Neuronal stem cell (in vitro differentiated cells): Measurements from ENCODE around the gene PFKP.

Experiments
- DNase-seq: peaks from one replicate; pipeline ENCODE4 v3.0.0-alpha.2; 2013; ENCODE audit warnings: low spot score
- H2AFZ ChIP-seq: one replicate; pipeline ENCODE4 v1.6.1; 2013; ENCODE audit warnings: mild to moderate bottlenecking, low read length, inconsistent platforms
- H2AK5ac ChIP-seq: 2 replicates; pipeline ENCODE4 v1.6.1; 2013; ENCODE audit warnings: low read depth, mild to moderate bottlenecking, inconsistent platforms, low read length, moderate library complexity, mixed read lengths
- H2BK120ac ChIP-seq: 2 replicates; pipeline ENCODE4 v1.6.1; 2013; ENCODE audit warnings: low read depth, mild to moderate bottlenecking, inconsistent platforms, low read length, moderate library complexity, mixed read lengths
- H2BK12ac ChIP-seq: one replicate; pipeline ENCODE4 v1.6.1; 2013; ENCODE audit warnings: low read length, inconsistent platforms
- H2BK15ac ChIP-seq: 2 replicates; pipeline ENCODE4 v1.6.1; 2013; ENCODE audit warnings: mild to moderate bottlenecking, low read length, inconsistent platforms, mixed read lengths
- H2BK5ac ChIP-seq: one replicate; pipeline ENCODE4 v1.6.1; 2013; ENCODE audit warnings: inconsistent platforms, mild to moderate bottlenecking, low read length, moderate library complexity
- H3K14ac ChIP-seq: one replicate; pipeline ENCODE4 v1.6.1; 2013; ENCODE audit warnings: low read length, inconsistent platforms
- H3K18ac ChIP-seq: 2 replicates; pipeline ENCODE4 v1.6.1; 2013; ENCODE audit warnings: low read length, inconsistent platforms
- H3K23ac ChIP-seq: 2 replicates; pipeline ENCODE4 v1.6.1; 2013; ENCODE audit warnings: low read depth, mild to moderate bottlenecking, mixed read lengths, low read length, inconsistent platforms; ENCODE audit not compliant: poor library complexity
- H3K27ac ChIP-seq: replicated peaks from 3 replicates; pipeline ENCODE4 v1.5.1; 2013; ENCODE audit warnings: low read length, inconsistent platforms
- H3K27me3 ChIP-seq, 3 experiments: 2 replicates each; pipeline ENCODE4 v1.6.1; 2013; ENCODE audit warnings: low read length in 3 of 3, mild to moderate bottlenecking in 2 of 3, inconsistent platforms in 1 of 3, low read depth in 1 of 3, mixed read lengths in 1 of 3, moderate library complexity in 1 of 3; ENCODE audit not compliant: control insufficient read depth in 3 of 3, insufficient read depth in 3 of 3
- H3K36me3 ChIP-seq, 2 donors: replicated peaks in 1 of 2; 2 replicates each; pipeline ENCODE4 v1.6.1; 2013; ENCODE audit warnings: low read length in 2 of 2; ENCODE audit not compliant: control insufficient read depth in 2 of 2, insufficient read depth in 2 of 2
- H3K4ac ChIP-seq: 2 replicates; pipeline ENCODE4 v1.6.1; 2013; ENCODE audit warnings: inconsistent platforms, mild to moderate bottlenecking, low read length, moderate library complexity
- H3K4me1 ChIP-seq, 2 donors: 1 replicate in 1 of 2; 2 replicates in 1 of 2; pipeline ENCODE4 v1.6.1; 2013; ENCODE audit warnings: low read length in 2 of 2, low read depth in 1 of 2; ENCODE audit not compliant: control insufficient read depth in 2 of 2, insufficient read depth in 1 of 2
- H3K4me2 ChIP-seq: one replicate; pipeline ENCODE4 v1.6.1; 2013; ENCODE audit warnings: mild to moderate bottlenecking, low read length, inconsistent platforms; ENCODE audit not compliant: insufficient read depth, poor library complexity, severe bottlenecking
- H3K4me3 ChIP-seq, 2 donors: 2 replicates each; pipeline ENCODE4 v1.5.1; 2013; ENCODE audit warnings: low read length in 2 of 2, mild to moderate bottlenecking in 2 of 2, inconsistent platforms in 1 of 2, moderate library complexity in 1 of 2
- H3K79me1 ChIP-seq: one replicate; pipeline ENCODE4 v1.6.1; 2013; ENCODE audit warnings: low read depth, mild to moderate bottlenecking, inconsistent platforms, low read length, moderate library complexity
- H3K9ac ChIP-seq: one replicate; pipeline ENCODE4 v1.6.1; 2013; ENCODE audit warnings: mild to moderate bottlenecking, low read depth, low read length, inconsistent platforms; ENCODE audit not compliant: poor library complexity
- H3K9me3 ChIP-seq, 2 donors: replicated peaks in 1 of 2; 2 replicates each; pipeline versions ENCODE3 to v1.6.1; 2013; ENCODE audit warnings: low read length in 2 of 2, mild to moderate bottlenecking in 2 of 2, inconsistent platforms in 1 of 2, low read depth in 1 of 2, mixed read lengths in 1 of 2, moderate library complexity in 1 of 2; ENCODE audit not compliant: control insufficient read depth in 2 of 2, insufficient read depth in 1 of 2
- H4K8ac ChIP-seq: one replicate; pipeline ENCODE4 v1.6.1; 2013; ENCODE audit warnings: low read depth, mild to moderate bottlenecking, inconsistent platforms, low read length, moderate library complexity
- H4K91ac ChIP-seq: one replicate; pipeline ENCODE4 v1.6.1; 2013; ENCODE audit warnings: low read length, low read depth, mild to moderate bottlenecking, inconsistent platforms; ENCODE audit not compliant: poor library complexity
- WGBS, 2 donors: extraction: QIAGEN DNeasy Blood & Tissue Kit; methylation state at CpG; one replicate each; pipeline ENCODE4 v1.1.7; 2013; ENCODE audit warnings: missing lambda C conversion rate in 2 of 2, mixed read lengths in 1 of 2; ENCODE audit not compliant: insufficient read length in 2 of 2, insufficient replicate concordance in 1 of 2; ENCODE audit errors: extremely low coverage in 2 of 2; 5-methylcytosine and 5-hydroxymethylcytosine counted together

Gene PFKP

GRCh38 chr10:3028441-3028840 lies 38.9 kb upstream of the PFKP start:
- H3K27me3 ChIP-seq = peaks cover 0 to 7% (median 0%) of the 10 kb centered on the region in 3 experiments
- no peak overlapping the region for H3K4me2 ChIP-seq
- no peak overlapping the region for H3K18ac ChIP-seq
- no peak overlapping the region for H2AFZ ChIP-seq
- H3K23ac ChIP-seq = no peak overlapping the region
- H2BK12ac ChIP-seq = no peak overlapping the region
- H2AK5ac ChIP-seq = no peak overlapping the region
- H3K14ac ChIP-seq = no peak overlapping the region
- no peak overlapping the region for H2BK5ac ChIP-seq
- H3K4me3 ChIP-seq = no peak overlapping the region
- H3K27ac ChIP-seq = no peak overlapping the region
- H3K9ac ChIP-seq = no peak overlapping the region
- no peaks in the 10 kb centered on the region for H3K79me1 ChIP-seq
- H2BK120ac ChIP-seq = no peak overlapping the region
- H3K4ac ChIP-seq = no peak overlapping the region
- no CpG with 5 or more reads among the region's 11 CpGs for WGBS, 2 donors
- H3K4me1 ChIP-seq = no peaks in the 10 kb centered on the region
- H4K8ac ChIP-seq = no peak overlapping the region
- no peak overlapping the region for H4K91ac ChIP-seq
- no peak for DNase-seq
- H3K9me3 ChIP-seq = peaks cover 0 to 2% of the 10 kb centered on the region in 2 donors
- H2BK15ac ChIP-seq = no peak overlapping the region
- H3K36me3 ChIP-seq = no peaks in the 10 kb centered on the region

- H2BK120ac ChIP-seq = no peak overlapping the region
- no peaks in the 10 kb centered on the region for H3K9me3 ChIP-seq
- no peak overlapping the region for H2BK12ac ChIP-seq
- H3K4ac ChIP-seq = no peak overlapping the region
- no peaks in the 10 kb centered on the region for H3K4me1 ChIP-seq
- H3K9ac ChIP-seq = no peak overlapping the region
- H3K4me3 ChIP-seq = no peak overlapping the region
- H3K18ac ChIP-seq = no peak overlapping the region
- no peaks in the 10 kb centered on the region for H3K79me1 ChIP-seq
- H4K8ac ChIP-seq = no peak overlapping the region
- no peaks in the 10 kb centered on the region for H3K36me3 ChIP-seq
- H3K4me2 ChIP-seq = no peak overlapping the region
- no peak overlapping the region for H2BK15ac ChIP-seq
- no peak overlapping the region for H3K14ac ChIP-seq
- no CpG with 5 or more reads among the region's 5 CpGs for WGBS, 2 donors
- H3K23ac ChIP-seq = no peak overlapping the region
- DNase-seq = no peak
- no peak overlapping the region for H2BK5ac ChIP-seq
- no peak overlapping the region for H4K91ac ChIP-seq
- peaks cover 0 to 7% (median 0%) of the 10 kb centered on the region in 3 experiments for H3K27me3 ChIP-seq
- H3K27ac ChIP-seq = no peak overlapping the region
- H2AFZ ChIP-seq = no peak overlapping the region
- H2AK5ac ChIP-seq = no peak overlapping the region
Observed at GRCh38 chr10:3030765-3031164, 36.6 kb upstream of the PFKP start.

GRCh38 chr10:3031490-3031889 lies 35.9 kb upstream of the PFKP start:
- Histone ChIP-seq H2AFZ (no peak overlapping the region), H4K91ac (no peak overlapping the region), H2BK5ac (no peak overlapping the region), H3K79me1 (no peaks in the 10 kb centered on the region), H3K14ac (no peak overlapping the region), H2AK5ac (no peak overlapping the region), H3K4me1 (no peaks in the 10 kb centered on the region), H2BK120ac (no peak overlapping the region), H2BK15ac (no peak overlapping the region), H3K9me3 (no peaks in the 10 kb centered on the region), H4K8ac (no peak overlapping the region), H3K4me3 (no peak overlapping the region), H3K4ac (no peak overlapping the region), H3K23ac (no peak overlapping the region), H3K36me3 (no peaks in the 10 kb centered on the region), H3K4me2 (no peak overlapping the region), H3K27ac (no peak overlapping the region), H2BK12ac (no peak overlapping the region), H3K27me3 (peaks cover 0 to 7% (median 0%) of the 10 kb centered on the region in 3 experiments), H3K18ac (no peak overlapping the region), H3K9ac (no peak overlapping the region)
- WGBS, 2 donors = no CpG with 5 or more reads among the region's 4 CpGs
- DNase-seq = no peak

GRCh38 chr10:3033925-3034324 lies 33.4 kb upstream of the PFKP start:
- Histone ChIP-seq H3K27ac (no peak overlapping the region), H3K4ac (no peak overlapping the region), H3K36me3 (no peaks in the 10 kb centered on the region), H3K14ac (no peak overlapping the region), H3K4me1 (no peaks in the 10 kb centered on the region), H3K9me3 (peaks cover 0 to 2% of the 10 kb centered on the region in 2 donors), H3K4me2 (no peak overlapping the region), H2AFZ (no peak overlapping the region), H3K4me3 (no peak overlapping the region), H3K27me3 (peaks cover 0 to 7% (median 0%) of the 10 kb centered on the region in 3 experiments), H2BK5ac (no peak overlapping the region), H2BK15ac (no peak overlapping the region), H3K9ac (no peak overlapping the region), H3K23ac (no peak overlapping the region), H3K79me1 (no peaks in the 10 kb centered on the region), H3K18ac (no peak overlapping the region), H2BK120ac (no peak overlapping the region), H4K8ac (no peak overlapping the region), H2BK12ac (no peak overlapping the region), H2AK5ac (no peak overlapping the region), H4K91ac (no peak overlapping the region)
- WGBS, 2 donors = no CpG with 5 or more reads among the region's 5 CpGs
- no peak for DNase-seq
